Duodenal mucosa (tissue), 2 donors: ENCODE data around the gene RIMS1.

Experiments used
- H3K27ac ChIP-seq: one replicate; pipeline ENCODE4 v1.7.0; 2013; ENCODE audit warnings: low read depth, low read length
- H3K27me3 ChIP-seq, 2 donors: one replicate each; pipeline ENCODE4 v1.7.0; 2013; ENCODE audit warnings: low read length in 2 of 2, control low read depth in 1 of 2; ENCODE audit not compliant: insufficient read depth in 2 of 2, control insufficient read depth in 1 of 2
- H3K36me3 ChIP-seq, 2 donors: one replicate each; pipeline ENCODE4 v1.7.0; 2013; ENCODE audit warnings: low read length in 2 of 2, control low read depth in 1 of 2; ENCODE audit not compliant: insufficient read depth in 2 of 2, control insufficient read depth in 1 of 2
- H3K4me1 ChIP-seq, 2 donors: one replicate each; pipeline ENCODE4 v1.7.0; 2013; ENCODE audit warnings: low read length in 2 of 2, control low read depth in 1 of 2; ENCODE audit not compliant: insufficient read depth in 2 of 2, control insufficient read depth in 1 of 2
- H3K4me3 ChIP-seq, 2 donors: one replicate each; pipeline ENCODE4 v1.7.0; 2013; ENCODE audit warnings: low read length in 2 of 2, low read depth in 1 of 2
- H3K9ac ChIP-seq, 2 donors: one replicate each; pipeline ENCODE4 v1.7.0; 2013; ENCODE audit warnings: low read length in 2 of 2, low read depth in 1 of 2
- H3K9me3 ChIP-seq, 2 donors: one replicate each; pipeline ENCODE4 v1.7.0; 2013; ENCODE audit warnings: low read length in 2 of 2, control low read depth in 1 of 2; ENCODE audit not compliant: control insufficient read depth in 1 of 2

The RIMS1 gene

GRCh38 chr6:72032086-72032485 is 145.7 kb downstream of the RIMS1 start:
- no peaks in the 10 kb centered on the region for H3K4me1 ChIP-seq
- no peaks in the 10 kb centered on the region for H3K36me3 ChIP-seq
- H3K27me3 ChIP-seq: no peaks in the 10 kb centered on the region
- H3K4me3 ChIP-seq: no peak overlapping the region
- no peak overlapping the region for H3K9ac ChIP-seq
- H3K27ac ChIP-seq: no peak overlapping the region
- H3K9me3 ChIP-seq: no peaks in the 10 kb centered on the region

- Histone ChIP-seq H3K36me3 (no peaks in the 10 kb centered on the region), H3K9ac (no peak overlapping the region), H3K27ac (no peak overlapping the region), H3K4me3 (no peak overlapping the region), H3K9me3 (no peaks in the 10 kb centered on the region), H3K27me3 (no peaks in the 10 kb centered on the region), H3K4me1 (no peaks in the 10 kb centered on the region)
These were observed 149.1 kb downstream of the RIMS1 start for GRCh38 chr6:72035486-72035885.

GRCh38 chr6:72035966-72036365 is 149.6 kb downstream of the RIMS1 start:
- Histone ChIP-seq H3K27me3 (no peaks in the 10 kb centered on the region), H3K36me3 (no peaks in the 10 kb centered on the region), H3K4me3 (no peak overlapping the region), H3K27ac (no peak overlapping the region), H3K9me3 (no peaks in the 10 kb centered on the region), H3K4me1 (no peaks in the 10 kb centered on the region), H3K9ac (no peak overlapping the region)

GRCh38 chr6:72037006-72037405 is 150.7 kb downstream of the RIMS1 start:
- no peaks in the 10 kb centered on the region for H3K36me3 ChIP-seq
- no peaks in the 10 kb centered on the region for H3K9me3 ChIP-seq
- H3K4me1 ChIP-seq: no peaks in the 10 kb centered on the region
- H3K27me3 ChIP-seq: no peaks in the 10 kb centered on the region
- no peak overlapping the region for H3K9ac ChIP-seq
- no peak overlapping the region for H3K4me3 ChIP-seq
- no peak overlapping the region for H3K27ac ChIP-seq

- H3K4me3 ChIP-seq: no peak overlapping the region
- no peaks in the 10 kb centered on the region for H3K9me3 ChIP-seq
- no peaks in the 10 kb centered on the region for H3K4me1 ChIP-seq
- no peak overlapping the region for H3K9ac ChIP-seq
- H3K36me3 ChIP-seq: no peaks in the 10 kb centered on the region
- no peaks in the 10 kb centered on the region for H3K27me3 ChIP-seq
- no peak overlapping the region for H3K27ac ChIP-seq
These were observed 153.8 kb downstream of the RIMS1 start for GRCh38 chr6:72040111-72040510.

GRCh38 chr6:72042088-72042487 is 155.7 kb downstream of the RIMS1 start:
- no peak overlapping the region for H3K27ac ChIP-seq
- no peak overlapping the region for H3K9ac ChIP-seq
- no peaks in the 10 kb centered on the region for H3K4me1 ChIP-seq
- no peak overlapping the region for H3K4me3 ChIP-seq
- H3K36me3 ChIP-seq: no peaks in the 10 kb centered on the region
- H3K9me3 ChIP-seq: no peaks in the 10 kb centered on the region
- no peaks in the 10 kb centered on the region for H3K27me3 ChIP-seq

GRCh38 chr6:72048080-72048479 is 161.7 kb downstream of the RIMS1 start:
- Histone ChIP-seq H3K4me1 (no peaks in the 10 kb centered on the region), H3K4me3 (no peak overlapping the region), H3K9me3 (no peaks in the 10 kb centered on the region), H3K9ac (no peak overlapping the region), H3K27ac (no peak overlapping the region), H3K27me3 (no peaks in the 10 kb centered on the region), H3K36me3 (no peaks in the 10 kb centered on the region)

- H3K27me3 ChIP-seq: no peaks in the 10 kb centered on the region
- no peaks in the 10 kb centered on the region for H3K4me1 ChIP-seq
- H3K36me3 ChIP-seq: no peaks in the 10 kb centered on the region
- H3K9me3 ChIP-seq: no peaks in the 10 kb centered on the region
- H3K27ac ChIP-seq: no peak overlapping the region
- H3K4me3 ChIP-seq: no peak overlapping the region
- no peak overlapping the region for H3K9ac ChIP-seq
These were observed 163.0 kb downstream of the RIMS1 start for GRCh38 chr6:72049376-72049775.

GRCh38 chr6:72061286-72061685 is 174.9 kb downstream of the RIMS1 start:
- Histone ChIP-seq H3K27me3 (no peaks in the 10 kb centered on the region), H3K4me3 (no peak overlapping the region), H3K9me3 (no peaks in the 10 kb centered on the region), H3K4me1 (no peaks in the 10 kb centered on the region), H3K9ac (no peak overlapping the region), H3K36me3 (no peaks in the 10 kb centered on the region), H3K27ac (no peak overlapping the region)

- H3K27me3 ChIP-seq: no peaks in the 10 kb centered on the region
- no peaks in the 10 kb centered on the region for H3K9me3 ChIP-seq
- no peak overlapping the region for H3K4me3 ChIP-seq
- no peak overlapping the region for H3K27ac ChIP-seq
- H3K36me3 ChIP-seq: no peaks in the 10 kb centered on the region
- H3K9ac ChIP-seq: no peak overlapping the region
- no peaks in the 10 kb centered on the region for H3K4me1 ChIP-seq
These were observed 178.1 kb downstream of the RIMS1 start for GRCh38 chr6:72064399-72064975.

GRCh38 chr6:72078096-72078495 is 191.7 kb downstream of the RIMS1 start:
- H3K27ac ChIP-seq: no peak overlapping the region
- H3K4me1 ChIP-seq: no peaks in the 10 kb centered on the region
- no peaks in the 10 kb centered on the region for H3K27me3 ChIP-seq
- no peak overlapping the region for H3K4me3 ChIP-seq
- no peak overlapping the region for H3K9ac ChIP-seq
- no peaks in the 10 kb centered on the region for H3K9me3 ChIP-seq
- no peaks in the 10 kb centered on the region for H3K36me3 ChIP-seq
